Neural crest cell (in vitro differentiated cells): ENCODE results near the gene FAM168A. TPM values are rescaled to one million over a fixed set of nuclear protein-coding genes. Genes with fewer than 3 reads are reported as not detected.
A peak's percentile ranks its signal among the peaks of the same experiment; 100 is the strongest.

Experiments used
- DNase-seq: peaks from one replicate; pipeline ENCODE4 v3.0.0; 2021; ENCODE audit warnings: low read depth, mixed read lengths, low spot score
- H3K27ac Mint-ChIP-seq: one replicate; pipeline ENCODE4 v1.8.0; 2021; ENCODE audit warnings: mild to moderate bottlenecking, mixed read lengths; ENCODE audit not compliant: unreplicated experiment
- H3K27me3 Mint-ChIP-seq: 2 replicates; pipeline ENCODE4 v1.8.0; 2021; ENCODE audit warnings: low read depth, mild to moderate bottlenecking, mixed read lengths
- H3K36me3 Mint-ChIP-seq: 2 replicates; pipeline ENCODE4 v1.8.0; 2021; ENCODE audit warnings: low read depth, mild to moderate bottlenecking, mixed read lengths
- H3K4me1 Mint-ChIP-seq: 2 replicates; pipeline ENCODE4 v1.8.0; 2021; ENCODE audit warnings: mixed read lengths
- H3K4me3 Mint-ChIP-seq: one replicate; pipeline ENCODE4 v1.8.0; 2021; ENCODE audit warnings: mild to moderate bottlenecking, mixed read lengths
- H3K9me3 Mint-ChIP-seq: 2 replicates; pipeline ENCODE4 v1.8.0; 2021; ENCODE audit warnings: mixed read lengths
- CTCF ChIP-seq: fragments of 200-600 bp; sonication (generic); conservative IDR thresholded peaks from 2 replicates; pipeline ENCODE4 v1.5.0; 2021; ENCODE audit warnings: antibody characterized with exemption, mild to moderate bottlenecking
- total RNA-seq: library from RNA; stranded (reverse); gene quantifications from 2 replicates; pipeline ENCODE4 v1.2.1, GENCODE V29; 2021

FAM168A gene
- total RNA-seq, 1 donor from 2014 or later = 46.6 TPM

GRCh38 chr11:73384531-73384871, 213.4 kb downstream of the FAM168A start:
- peaks cover 23% of the 10 kb centered on the region for H3K4me1 Mint-ChIP-seq
- H3K4me3 Mint-ChIP-seq = no peak overlapping the region
- no peak for TF ChIP-seq CTCF
- no peak for DNase-seq
- no peaks in the 10 kb centered on the region for H3K9me3 Mint-ChIP-seq
- H3K27ac Mint-ChIP-seq = no peak overlapping the region
- no peaks in the 10 kb centered on the region for H3K36me3 Mint-ChIP-seq
- H3K27me3 Mint-ChIP-seq = no peaks in the 10 kb centered on the region

- Mint-ChIP-seq H3K36me3 (no peaks in the 10 kb centered on the region), H3K27ac (no peak overlapping the region), H3K27me3 (no peaks in the 10 kb centered on the region), H3K4me3 (no peak overlapping the region), H3K4me1 (peaks cover 23% of the 10 kb centered on the region), H3K9me3 (no peaks in the 10 kb centered on the region)
- TF ChIP-seq CTCF = no peak
- DNase-seq = no peak
Observed at GRCh38 chr11:73384125-73384441, 213.8 kb downstream of the FAM168A start.

- Mint-ChIP-seq H3K4me3 (peak overlapping the region; percentile 59), H3K36me3 (no peaks in the 10 kb centered on the region), H3K27me3 (no peaks in the 10 kb centered on the region), H3K9me3 (no peaks in the 10 kb centered on the region), H3K4me1 (peaks cover 24% of the 10 kb centered on the region), H3K27ac (no peak overlapping the region)
- TF ChIP-seq CTCF = no peak
- DNase-seq = no peak
Observed at GRCh38 chr11:73383249-73384124, 214.4 kb downstream of the FAM168A start.

GRCh38 chr11:73382747-73383146, 215.2 kb downstream of the FAM168A start:
- Mint-ChIP-seq H3K4me3 (no peak overlapping the region), H3K27ac (no peak overlapping the region), H3K9me3 (no peaks in the 10 kb centered on the region), H3K36me3 (no peaks in the 10 kb centered on the region), H3K27me3 (no peaks in the 10 kb centered on the region), H3K4me1 (peaks cover 24% of the 10 kb centered on the region)
- DNase-seq = no peak
- TF ChIP-seq CTCF = no peak

GRCh38 chr11:73382183-73382582, 215.7 kb downstream of the FAM168A start:
- Mint-ChIP-seq H3K4me3 (no peak overlapping the region), H3K36me3 (no peaks in the 10 kb centered on the region), H3K27me3 (no peaks in the 10 kb centered on the region), H3K9me3 (no peaks in the 10 kb centered on the region), H3K4me1 (peaks cover 25% of the 10 kb centered on the region), H3K27ac (no peak overlapping the region)
- DNase-seq = no peak
- TF ChIP-seq CTCF = no peak
